CD4-positive, alpha-beta T cell (primary cell): ENCODE data around the gene NAIF1. TPM values are rescaled to one million over a fixed set of nuclear protein-coding genes. Genes with fewer than 3 reads are reported as not detected.
"Not testable (repeated sequence)": the region's sequence is repeated elsewhere in the genome, so short reads cannot be mapped to it uniquely, and the experiment has no call there.

Source experiments
- ATAC-seq: fragments of 200-7000 bp; cut with Tn5 transposase; one replicate; pipeline ENCODE4 v1.10.0; 2022; ENCODE audit warnings: mild to moderate bottlenecking; ENCODE audit not compliant: poor library complexity
- CTCF ChIA-PET: fragments of 350-600 bp; sonication (Branson Sonifier 250); formaldehyde crosslinking; loops from one replicate; lab custom pipeline; 2021; ENCODE audit warnings: antibody characterized with exemption, inconsistent platforms; lab: Charles Lee
- POLR2A ChIA-PET: fragments of 350-600 bp; sonication (Branson Sonifier 250); formaldehyde crosslinking; loops from one replicate; lab custom pipeline; 2021; ENCODE audit warnings: antibody characterized with exemption, inconsistent platforms; lab: Charles Lee
- DNase-seq, 14 experiments: peaks; one replicate each; pipeline ENCODE4 v3.0.0-alpha.2; 2013 to 2020; ENCODE audit warnings: mixed read lengths in 2 of 14
- H3K27ac ChIP-seq, 2 donors: one replicate each; pipeline versions ENCODE4 v1.5.1 to v1.7.0; 2013; ENCODE audit warnings: low read length in 2 of 2, low read depth in 1 of 2, mild to moderate bottlenecking in 1 of 2
- H3K27me3 ChIP-seq, 2 experiments: 1 replicate in 1 of 2; 2 replicates in 1 of 2; pipeline versions ENCODE4 v1.6.1 to v1.7.0; 2013; ENCODE audit warnings: low read length in 2 of 2, control low read depth in 1 of 2, mild to moderate bottlenecking in 1 of 2, moderate library complexity in 1 of 2; ENCODE audit not compliant: insufficient read depth in 2 of 2, control insufficient read depth in 1 of 2
- H3K36me3 ChIP-seq: one replicate; pipeline ENCODE4 v1.6.1; 2013; ENCODE audit warnings: low read length, control low read depth; ENCODE audit not compliant: insufficient read depth
- H3K4me1 ChIP-seq: one replicate; pipeline ENCODE4 v1.6.1; 2013; ENCODE audit warnings: low read length, control low read depth; ENCODE audit not compliant: insufficient read depth
- H3K4me3 ChIP-seq: one replicate; pipeline ENCODE4 v1.5.1; 2013; ENCODE audit warnings: mild to moderate bottlenecking, low read length, moderate library complexity
- H3K9me3 ChIP-seq, 2 experiments: 1 replicate in 1 of 2; 2 replicates in 1 of 2; pipeline versions ENCODE4 v1.6.1 to v1.7.0; 2013; ENCODE audit warnings: low read length in 2 of 2, mild to moderate bottlenecking in 2 of 2, control low read depth in 1 of 2, moderate library complexity in 1 of 2; ENCODE audit not compliant: control insufficient read depth in 1 of 2, insufficient read depth in 1 of 2
- H3K27ac Mint-ChIP-seq: one replicate; pipeline ENCODE4 v1.8.0; 2020; ENCODE audit warnings: mixed read lengths
- H3K27me3 Mint-ChIP-seq: one replicate; pipeline ENCODE4 v1.8.0; 2021; ENCODE audit warnings: mixed read lengths
- H3K36me3 Mint-ChIP-seq: one replicate; pipeline ENCODE4 v1.8.0; 2021; ENCODE audit warnings: low read depth, mixed read lengths
- H3K4me1 Mint-ChIP-seq: one replicate; pipeline ENCODE4 v1.8.0; 2021; ENCODE audit warnings: low read depth, mixed read lengths
- H3K4me3 Mint-ChIP-seq: one replicate; pipeline ENCODE4 v1.8.0; 2020; ENCODE audit warnings: mild to moderate bottlenecking, mixed read lengths
- H3K9me3 Mint-ChIP-seq: one replicate; pipeline ENCODE4 v1.8.0; 2020; ENCODE audit warnings: mixed read lengths
- intact Hi-C, 2 experiments: fragments of 100-400 bp; cut with DNase I in 1 of 2; cut with micrococcal nuclease in 1 of 2; formaldehyde crosslinking; loops; one replicate each; pipeline versions ENCODE4 v1.15.1 to v1.9.0; 2023 to 2025; cut with DNase I, micrococcal nuclease
- total RNA-seq, 174 experiments: library from RNA in 2 of 174; stranded (reverse) in 2 of 174; gene quantifications; one replicate each; pipeline ENCODE4 v1.2.3 and lab custom pipeline; 2021 to 2026
- TF ChIP-seq, protein P1 (sequence below): fragments of 200-600 bp; IDR thresholded peaks from one replicate; pipeline ENCODE4 v1.8.0; 2022; ENCODE audit warnings: antibody characterized with exemption, mild to moderate bottlenecking

The NAIF1 gene
- total RNA-seq, 2 experiments from 2014 or later, result 11.5 to 16.8 TPM

DNA sequence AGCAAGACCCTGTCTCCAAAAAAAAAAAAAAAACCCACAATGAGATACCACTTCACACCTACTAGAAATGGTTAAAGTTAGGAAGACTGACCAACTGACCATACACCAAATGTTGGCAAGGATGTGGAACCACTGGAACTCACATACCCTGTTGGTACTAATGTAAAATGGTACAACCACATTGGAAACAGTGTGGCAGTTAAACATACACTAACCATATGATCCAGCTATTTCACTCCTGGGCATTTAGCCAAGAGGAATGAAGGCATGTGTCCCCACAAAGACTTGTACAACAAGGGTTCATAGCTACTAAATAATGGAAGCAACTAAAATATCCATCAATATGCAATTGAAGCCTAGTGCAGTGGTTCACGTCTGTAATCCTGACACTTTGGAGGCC lies 21.3 kb downstream of the NAIF1 start:
- H3K27ac Mint-ChIP-seq, result no peak overlapping the region
- ChIA-PET CTCF (interaction anchor here (0.7 to 1.4 kb wide), 2 partner anchors 103 to 104 kb away, joined by 3 read pairs; no protein-coding TSS in a partner anchor), POLR2A (interaction anchor here (0.7 to 0.8 kb wide), 2 partner anchors 8 to 88 kb away, joined by 3 to 4 read pairs; no protein-coding TSS in a partner anchor)
- H3K36me3 Mint-ChIP-seq, result no peaks in the 10 kb centered on the region
- TF ChIP-seq, protein P1, sequence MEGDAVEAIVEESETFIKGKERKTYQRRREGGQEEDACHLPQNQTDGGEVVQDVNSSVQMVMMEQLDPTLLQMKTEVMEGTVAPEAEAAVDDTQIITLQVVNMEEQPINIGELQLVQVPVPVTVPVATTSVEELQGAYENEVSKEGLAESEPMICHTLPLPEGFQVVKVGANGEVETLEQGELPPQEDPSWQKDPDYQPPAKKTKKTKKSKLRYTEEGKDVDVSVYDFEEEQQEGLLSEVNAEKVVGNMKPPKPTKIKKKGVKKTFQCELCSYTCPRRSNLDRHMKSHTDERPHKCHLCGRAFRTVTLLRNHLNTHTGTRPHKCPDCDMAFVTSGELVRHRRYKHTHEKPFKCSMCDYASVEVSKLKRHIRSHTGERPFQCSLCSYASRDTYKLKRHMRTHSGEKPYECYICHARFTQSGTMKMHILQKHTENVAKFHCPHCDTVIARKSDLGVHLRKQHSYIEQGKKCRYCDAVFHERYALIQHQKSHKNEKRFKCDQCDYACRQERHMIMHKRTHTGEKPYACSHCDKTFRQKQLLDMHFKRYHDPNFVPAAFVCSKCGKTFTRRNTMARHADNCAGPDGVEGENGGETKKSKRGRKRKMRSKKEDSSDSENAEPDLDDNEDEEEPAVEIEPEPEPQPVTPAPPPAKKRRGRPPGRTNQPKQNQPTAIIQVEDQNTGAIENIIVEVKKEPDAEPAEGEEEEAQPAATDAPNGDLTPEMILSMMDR, result no peak
- H3K9me3 Mint-ChIP-seq, result no peaks in the 10 kb centered on the region
- H3K27ac ChIP-seq, result no peak overlapping the region
- H3K4me1 ChIP-seq, result no peaks in the 10 kb centered on the region
- no peak overlapping the region for H3K4me3 Mint-ChIP-seq
- intact Hi-C loops, result no loop called here
- no peaks in the 10 kb centered on the region for H3K27me3 ChIP-seq
- no peaks in the 10 kb centered on the region for H3K9me3 ChIP-seq
- ATAC-seq (no peak), DNase-seq (no peak)
- no peaks in the 10 kb centered on the region for H3K36me3 ChIP-seq
- peaks cover 4% of the 10 kb centered on the region for H3K4me1 Mint-ChIP-seq
- no peak overlapping the region for H3K4me3 ChIP-seq
- no peaks in the 10 kb centered on the region for H3K27me3 Mint-ChIP-seq

DNA sequence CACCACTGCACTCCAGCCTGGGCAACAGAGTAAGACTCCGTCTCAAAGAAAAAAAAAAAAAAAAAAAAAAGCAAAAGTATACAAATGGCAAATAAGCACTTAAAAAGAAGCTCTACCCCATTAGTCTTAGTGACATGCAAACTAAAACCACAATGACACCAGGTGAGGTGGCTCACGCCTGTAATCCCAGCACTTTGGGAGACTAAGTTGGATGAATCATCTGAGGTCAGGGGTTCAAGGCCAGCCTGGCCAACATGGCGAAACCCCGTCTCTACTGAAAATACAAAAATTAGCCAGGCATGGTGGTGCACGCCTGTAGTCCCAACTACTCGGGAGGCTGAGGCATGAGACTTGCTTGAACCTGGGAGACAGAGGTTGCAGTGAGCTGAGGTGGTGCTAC lies 21.7 kb downstream of the NAIF1 start:
- ChIA-PET POLR2A (interaction anchor here (0.7 to 1.3 kb wide), 2 partner anchors 22 to 88 kb away, joined by 3 read pairs; no protein-coding TSS in a partner anchor), CTCF (interaction anchor here (0.7 kb wide), 1 partner anchor 103 kb away, joined by 3 read pairs; no protein-coding TSS in a partner anchor)
- H3K4me1 ChIP-seq, intact Hi-C loops, H3K27ac ChIP-seq, H3K4me3 ChIP-seq, H3K36me3 Mint-ChIP-seq, H3K27ac Mint-ChIP-seq, H3K4me1 Mint-ChIP-seq, H3K36me3 ChIP-seq, H3K27me3 Mint-ChIP-seq, H3K9me3 Mint-ChIP-seq, DNase-seq, ATAC-seq, H3K4me3 Mint-ChIP-seq, H3K9me3 ChIP-seq, H3K27me3 ChIP-seq: not testable (repeated sequence)

- no peak for DNase-seq
- Histone ChIP-seq H3K9me3 (no peaks in the 10 kb centered on the region), H3K36me3 (no peaks in the 10 kb centered on the region), H3K27ac (no peak overlapping the region), H3K27me3 (no peaks in the 10 kb centered on the region), H3K4me1 (no peaks in the 10 kb centered on the region), H3K4me3 (no peak overlapping the region)
- POLR2A ChIA-PET, result interaction anchor here (0.6 kb wide), 1 partner anchor 210 kb away, joined by 3 read pairs; no protein-coding TSS in a partner anchor
- CTCF ChIA-PET, result no interaction called here
- intact Hi-C loops, result loop anchor here in 1 of 2 experiments (5.0 kb wide), 1 partner anchor 39 kb away; no protein-coding TSS in a partner anchor
- Mint-ChIP-seq H3K27me3 (no peaks in the 10 kb centered on the region), H3K9me3 (no peaks in the 10 kb centered on the region), H3K36me3 (no peaks in the 10 kb centered on the region), H3K27ac (no peak overlapping the region), H3K4me1 (peaks cover 1% of the 10 kb centered on the region), H3K4me3 (no peak overlapping the region)
- TF ChIP-seq, protein P1, result no peak
- no peak for ATAC-seq
These were observed 23.7 kb downstream of the NAIF1 start for GRCh38 chr9:128043467-128043868.

GRCh38 chr9:128042043-128042442 lies 25.1 kb downstream of the NAIF1 start:
- Histone ChIP-seq H3K27me3 (no peaks in the 10 kb centered on the region), H3K4me1 (no peaks in the 10 kb centered on the region), H3K27ac (no peak overlapping the region), H3K36me3 (no peaks in the 10 kb centered on the region), H3K4me3 (no peak overlapping the region), H3K9me3 (no peaks in the 10 kb centered on the region)
- TF ChIP-seq, protein P1, result no peak
- no peaks in the 10 kb centered on the region for H3K27me3 Mint-ChIP-seq
- no peaks in the 10 kb centered on the region for H3K9me3 Mint-ChIP-seq
- DNase-seq, result no peak
- H3K27ac Mint-ChIP-seq, result no peak overlapping the region
- ChIA-PET CTCF (interaction anchor here (1.0 kb wide), 1 partner anchor 172 kb away, joined by 3 read pairs; no protein-coding TSS in a partner anchor), POLR2A (interaction anchor here (0.6 kb wide), 1 partner anchor 34 kb away, joined by 3 read pairs; no protein-coding TSS in a partner anchor)
- H3K4me3 Mint-ChIP-seq, result no peak overlapping the region
- no peaks in the 10 kb centered on the region for H3K36me3 Mint-ChIP-seq
- no peak for ATAC-seq
- intact Hi-C loops, result loop anchor here in 1 of 2 experiments (5.0 kb wide), 1 partner anchor 40 kb away; no protein-coding TSS in a partner anchor
- no peaks in the 10 kb centered on the region for H3K4me1 Mint-ChIP-seq

DNA sequence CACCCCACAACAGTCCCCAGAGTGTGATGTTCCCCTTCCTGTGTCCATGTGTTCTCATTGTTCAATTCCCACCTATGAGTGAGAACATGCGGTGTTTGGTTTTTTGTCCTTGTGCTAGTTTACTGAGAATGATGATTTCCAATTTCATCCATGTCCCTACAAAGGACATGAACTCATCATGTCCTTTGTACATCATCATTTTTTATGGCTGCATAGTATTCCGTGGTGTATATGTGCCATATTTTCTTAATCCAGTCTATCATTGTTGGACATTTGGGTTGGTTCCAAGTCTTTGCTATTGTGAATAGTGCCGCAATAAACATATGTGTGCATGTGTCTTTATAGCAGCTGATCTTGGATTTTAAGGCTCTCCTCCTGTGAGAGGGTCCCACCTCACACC lies 26.3 kb downstream of the NAIF1 start:
- H3K27ac ChIP-seq, H3K36me3 Mint-ChIP-seq, H3K4me1 Mint-ChIP-seq, POLR2A ChIA-PET, CTCF ChIA-PET, H3K4me1 ChIP-seq, H3K9me3 Mint-ChIP-seq, H3K9me3 ChIP-seq, H3K27me3 ChIP-seq, H3K27ac Mint-ChIP-seq, H3K4me3 Mint-ChIP-seq, H3K36me3 ChIP-seq, H3K27me3 Mint-ChIP-seq, DNase-seq, ATAC-seq, H3K4me3 ChIP-seq: not testable (repeated sequence)
- intact Hi-C loops, result loop anchor here in 1 of 2 experiments (5.0 kb wide), 1 partner anchor 42 kb away; no protein-coding TSS in a partner anchor
